ENCODE data around the gene TRIM39. TPM values are rescaled to one million over a fixed set of nuclear protein-coding genes. Genes with fewer than 3 reads are reported as not detected.

TRIM39 gene
- polyA plus RNA-seq, 3 donors, result 3.5 to 16.3 (median 3.6) TPM

DNA sequence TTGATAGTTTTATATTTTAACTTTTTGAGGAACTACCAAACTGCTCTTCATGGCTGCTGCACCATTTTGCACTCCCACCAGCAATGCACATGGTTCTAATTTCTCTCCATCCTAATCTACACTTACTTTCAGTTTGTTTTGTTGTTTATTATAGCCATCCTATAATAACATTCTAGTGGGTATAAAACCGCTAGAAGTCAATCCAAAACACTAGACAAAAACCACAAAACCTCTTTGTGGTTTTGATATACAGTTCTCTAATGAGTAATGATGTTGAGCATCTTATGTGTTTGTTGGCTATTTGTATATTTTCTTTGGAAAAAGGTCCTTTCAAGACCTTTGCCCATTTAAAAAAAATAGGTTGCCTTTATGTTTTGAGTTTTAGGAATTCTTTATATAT, 23.8 kb downstream of the TRIM39 start:
- peaks cover 0 to 2% (median 0%) of the 10 kb centered on the region in 7 donors for H3K9me3 Mint-ChIP-seq
- H3K4me3 Mint-ChIP-seq, result peak overlapping the region in 1 of 2 donors; percentile 24
- peaks cover 46 to 64% (median 57%) of the 10 kb centered on the region in 3 donors for H3K27me3 Mint-ChIP-seq (ENCODE audit: low read depth in 3 of 3)
- no CpG with 5 or more reads among the region's 1 CpG for WGBS (ENCODE audit: insufficient coverage)
- peaks cover 15% of the 10 kb centered on the region for H3K4me1 Mint-ChIP-seq
- intact Hi-C loops (cut with micrococcal nuclease), result no loop called here
- H3K36me3 Mint-ChIP-seq, result peaks cover 20 to 21% of the 10 kb centered on the region in 2 donors
- no peak overlapping the region for H3K4me2 ChIP-seq (replicated peaks; ENCODE audit: extremely low read depth, low read length, poor library complexity, severe bottlenecking)
- H4K20me1 ChIP-seq (ENCODE audit: insufficient read depth, low read length), result no peaks in the 10 kb centered on the region
- no peak overlapping the region for H2AFZ ChIP-seq (ENCODE audit: insufficient read depth, low read depth, low read length, poor library complexity, severe bottlenecking)
- TF ChIP-seq, protein P1, sequence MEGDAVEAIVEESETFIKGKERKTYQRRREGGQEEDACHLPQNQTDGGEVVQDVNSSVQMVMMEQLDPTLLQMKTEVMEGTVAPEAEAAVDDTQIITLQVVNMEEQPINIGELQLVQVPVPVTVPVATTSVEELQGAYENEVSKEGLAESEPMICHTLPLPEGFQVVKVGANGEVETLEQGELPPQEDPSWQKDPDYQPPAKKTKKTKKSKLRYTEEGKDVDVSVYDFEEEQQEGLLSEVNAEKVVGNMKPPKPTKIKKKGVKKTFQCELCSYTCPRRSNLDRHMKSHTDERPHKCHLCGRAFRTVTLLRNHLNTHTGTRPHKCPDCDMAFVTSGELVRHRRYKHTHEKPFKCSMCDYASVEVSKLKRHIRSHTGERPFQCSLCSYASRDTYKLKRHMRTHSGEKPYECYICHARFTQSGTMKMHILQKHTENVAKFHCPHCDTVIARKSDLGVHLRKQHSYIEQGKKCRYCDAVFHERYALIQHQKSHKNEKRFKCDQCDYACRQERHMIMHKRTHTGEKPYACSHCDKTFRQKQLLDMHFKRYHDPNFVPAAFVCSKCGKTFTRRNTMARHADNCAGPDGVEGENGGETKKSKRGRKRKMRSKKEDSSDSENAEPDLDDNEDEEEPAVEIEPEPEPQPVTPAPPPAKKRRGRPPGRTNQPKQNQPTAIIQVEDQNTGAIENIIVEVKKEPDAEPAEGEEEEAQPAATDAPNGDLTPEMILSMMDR (IDR thresholded peaks at IDR 0.05), result no peak
- H3K27ac Mint-ChIP-seq, result no peak overlapping the region
- no peak for DNase-seq
- peaks cover 5 to 17% of the 10 kb centered on the region in 2 donors for H3K36me3 ChIP-seq (replicated peaks in 1 of 2; ENCODE audit: control insufficient read depth in 1 of 2, insufficient read depth in 2 of 2, low read length in 2 of 2)
- H3K27ac ChIP-seq (ENCODE audit: low read depth in 1 of 2, low read length in 2 of 2), result no peak overlapping the region
- H3K4me3 ChIP-seq (replicated peaks in 1 of 3; ENCODE audit: low read depth in 2 of 3, low read length in 3 of 3), result no peak overlapping the region
- H3K27me3 ChIP-seq (ENCODE audit: control insufficient read depth in 2 of 2, insufficient read depth in 2 of 2, low read length in 2 of 2), result peaks cover 30 to 32% of the 10 kb centered on the region in 2 donors
- no peaks in the 10 kb centered on the region for H3K79me2 ChIP-seq (ENCODE audit: insufficient read depth, low read length)
- no peaks in the 10 kb centered on the region for H3K9me3 ChIP-seq (replicated peaks in 1 of 2; ENCODE audit: control insufficient read depth in 1 of 2, insufficient read depth in 1 of 2, low read length in 2 of 2)
- no peak overlapping the region for H3K9ac ChIP-seq (ENCODE audit: insufficient read depth, low read length, poor library complexity, severe bottlenecking)
- H3K4me1 ChIP-seq (ENCODE audit: control insufficient read depth in 1 of 2, insufficient read depth in 2 of 2, low read length in 2 of 2), result peaks cover 5 to 7% of the 10 kb centered on the region in 2 donors

DNA sequence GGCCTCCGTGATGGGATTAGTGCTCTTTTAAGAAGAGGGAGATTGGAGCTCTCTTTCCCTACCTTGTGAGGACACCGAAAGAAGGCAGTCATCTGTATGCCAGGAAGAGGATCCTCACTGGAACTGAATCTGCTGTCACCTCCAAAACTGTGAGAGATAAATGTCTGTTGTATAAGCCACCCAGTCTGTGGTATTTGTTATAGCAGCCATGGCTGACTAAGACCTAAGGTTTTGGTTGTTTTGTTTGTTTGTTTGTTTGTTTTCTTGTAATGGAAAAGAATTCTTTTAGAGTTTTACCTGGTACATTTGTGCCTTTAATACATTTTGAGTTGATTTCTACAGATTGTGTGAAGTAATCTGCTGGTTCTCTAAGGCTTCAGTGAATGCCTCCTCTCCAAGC, 25.8 kb downstream of the TRIM39 start:
- no peaks in the 10 kb centered on the region for H4K20me1 ChIP-seq (ENCODE audit: insufficient read depth, low read length)
- Mint-ChIP-seq H3K27ac (no peak overlapping the region), H3K9me3 (peaks cover 0 to 3% (median 0%) of the 10 kb centered on the region in 7 donors), H3K4me1 (peaks cover 7% of the 10 kb centered on the region), H3K27me3 (ENCODE audit: low read depth in 3 of 3) (peaks cover 50 to 71% (median 58%) of the 10 kb centered on the region in 3 donors), H3K36me3 (peaks cover 4 to 6% of the 10 kb centered on the region in 2 donors), H3K4me3 (peak overlapping the region in 1 of 2 donors; percentile 52)
- H3K4me3 ChIP-seq (replicated peaks in 1 of 3; ENCODE audit: low read depth in 2 of 3, low read length in 3 of 3), result no peak overlapping the region
- intact Hi-C loops (cut with micrococcal nuclease), result no loop called here
- TF ChIP-seq, protein P1 (IDR thresholded peaks at IDR 0.05), result no peak
- no peaks in the 10 kb centered on the region for H3K9me3 ChIP-seq (replicated peaks in 1 of 2; ENCODE audit: control insufficient read depth in 1 of 2, insufficient read depth in 1 of 2, low read length in 2 of 2)
- H3K79me2 ChIP-seq (ENCODE audit: insufficient read depth, low read length), result no peaks in the 10 kb centered on the region
- peaks cover 46 to 51% of the 10 kb centered on the region in 2 donors for H3K27me3 ChIP-seq (ENCODE audit: control insufficient read depth in 2 of 2, insufficient read depth in 2 of 2, low read length in 2 of 2)
- 94% methylated on average over 2 of the region's 2 CpGs for WGBS (ENCODE audit: insufficient coverage)
- H3K4me1 ChIP-seq (ENCODE audit: control insufficient read depth in 1 of 2, insufficient read depth in 2 of 2, low read length in 2 of 2), result peaks cover 0 to 1% of the 10 kb centered on the region in 2 donors
- H3K4me2 ChIP-seq (replicated peaks; ENCODE audit: extremely low read depth, low read length, poor library complexity, severe bottlenecking), result no peak overlapping the region
- peaks cover 0 to 2% of the 10 kb centered on the region in 2 donors for H3K36me3 ChIP-seq (replicated peaks in 1 of 2; ENCODE audit: control insufficient read depth in 1 of 2, insufficient read depth in 2 of 2, low read length in 2 of 2)
- no peak overlapping the region for H2AFZ ChIP-seq (ENCODE audit: insufficient read depth, low read depth, low read length, poor library complexity, severe bottlenecking)
- no peak overlapping the region for H3K9ac ChIP-seq (ENCODE audit: insufficient read depth, low read length, poor library complexity, severe bottlenecking)
- H3K27ac ChIP-seq (ENCODE audit: low read depth in 1 of 2, low read length in 2 of 2), result no peak overlapping the region
- DNase-seq, result no peak
